HUDEP-2 (cell line): ENCODE data around the gene RASSF8.

Experiments
- DNase-seq, 76 experiments: peaks; one replicate each; lab custom pipeline; 2025; ENCODE audit not compliant: unreplicated experiment in 76 of 76; lab: John Stamatoyannopoulos, UW

Gene RASSF8

DNA sequence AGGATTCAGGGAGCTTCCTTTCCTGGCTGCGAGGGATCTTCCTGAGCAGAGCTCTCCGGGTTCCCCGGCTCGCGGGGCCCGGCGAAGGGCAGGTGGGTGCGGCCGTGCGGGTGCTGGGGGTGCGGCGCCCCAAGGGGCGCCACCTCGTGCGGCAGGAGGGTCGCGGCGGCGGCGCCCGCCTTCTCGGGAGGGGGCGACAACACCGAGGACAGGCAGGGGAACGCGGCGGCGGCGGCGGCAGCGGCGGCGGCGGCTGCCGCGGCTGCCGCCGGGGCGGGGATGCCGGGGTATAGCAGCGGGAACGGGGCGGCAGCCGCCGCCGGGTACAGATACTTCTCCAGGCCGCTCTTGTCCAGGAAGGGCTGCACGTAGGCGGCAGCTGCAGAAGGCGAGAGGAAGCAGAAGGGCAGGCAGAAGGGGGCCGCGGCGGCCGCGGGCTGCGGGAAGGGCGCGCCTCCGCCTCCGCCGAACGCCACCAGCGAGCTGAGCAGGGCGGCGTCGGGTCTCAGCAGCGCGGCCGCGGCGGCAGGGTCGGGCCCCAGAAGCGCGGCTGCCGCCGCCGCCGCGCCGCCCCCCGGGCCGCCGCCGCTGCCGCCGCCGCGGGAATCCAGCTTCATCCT lies 163.7 kb downstream of the RASSF8 start:
- DNase-seq = peak in 4 of 76 experiments; percentile 5 to 14 (median 10)

GRCh38 chr12:26122681-26123481 lies 164.4 kb downstream of the RASSF8 start:
- DNase-seq = peak in 2 of 76 experiments; percentile 4

DNA sequence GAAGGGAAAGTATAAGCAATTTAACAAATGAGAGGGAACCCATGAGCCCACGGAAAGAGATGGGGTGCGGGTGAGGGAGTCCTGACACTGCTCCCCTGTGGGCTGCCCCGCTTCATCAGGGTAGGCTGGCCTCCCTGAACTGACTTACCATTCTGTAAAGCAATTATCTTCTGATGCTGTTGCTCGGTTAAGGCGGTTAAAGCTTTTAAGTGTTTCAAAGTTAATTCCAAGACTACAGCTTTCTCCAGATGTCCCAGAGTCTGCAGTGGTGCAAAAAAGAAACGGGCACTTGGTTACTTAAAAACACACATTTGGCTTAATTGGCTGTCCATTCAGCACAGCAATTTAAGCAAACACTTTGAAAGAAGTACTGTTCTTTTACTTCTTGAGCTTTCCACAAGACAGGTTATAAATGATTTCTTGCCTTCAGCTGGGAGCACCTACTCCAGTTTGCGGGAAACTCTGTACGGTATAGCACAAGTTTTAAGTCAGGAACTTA lies 165.0 kb downstream of the RASSF8 start:
- DNase-seq = no peak

GRCh38 chr12:26124446-26125399 lies 166.2 kb downstream of the RASSF8 start, which contains the start of gene BHLHE41:
Gene BHLHE41 (minus strand): TSS chr12:26125037. CDS start chr12:26124779, 258 bp downstream.
- DNase-seq = no peak

DNA sequence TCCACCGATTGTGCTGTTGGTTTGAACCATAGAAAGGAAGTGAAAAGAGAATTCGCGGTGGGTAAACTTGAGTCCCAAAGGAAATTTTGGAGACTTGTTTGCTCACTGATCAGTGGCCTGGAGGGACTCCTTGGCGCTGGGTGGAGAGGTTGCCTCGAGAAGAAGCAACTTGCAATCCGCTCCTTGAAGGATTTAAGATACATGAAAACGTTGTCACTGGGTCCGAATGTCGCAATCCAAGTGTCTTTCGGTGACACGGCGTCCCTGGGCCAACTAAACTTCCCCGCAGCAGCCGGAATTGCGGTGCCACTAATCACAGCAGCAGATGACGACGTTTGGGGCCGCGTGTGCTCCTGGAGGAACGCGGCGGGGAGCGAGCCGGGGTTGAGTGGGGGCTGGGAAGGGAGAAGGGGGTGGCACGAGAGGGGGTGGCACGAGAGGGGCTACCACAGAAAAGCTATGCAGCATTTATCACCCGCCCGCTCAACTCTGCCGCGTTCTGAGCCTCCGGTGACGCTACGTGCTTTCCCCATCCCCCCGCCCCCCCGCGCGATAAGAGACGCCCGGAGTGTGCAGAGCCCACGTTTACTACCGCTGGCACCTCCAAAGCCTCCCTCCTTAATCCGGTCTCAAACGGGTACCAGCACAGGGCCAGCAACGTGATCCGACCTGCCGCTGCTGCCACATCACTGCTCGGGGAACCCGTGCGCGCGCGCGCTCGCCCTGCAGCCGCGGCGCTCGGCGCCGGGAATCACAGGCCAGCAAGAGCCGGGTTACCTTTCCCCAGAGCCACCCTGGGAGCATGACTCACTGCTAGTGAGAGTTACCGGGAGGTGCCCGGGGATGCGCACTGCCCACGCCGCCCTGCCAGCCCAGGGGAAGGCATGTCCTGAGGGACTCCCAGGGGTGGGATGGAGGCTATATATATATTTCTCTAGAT lies 167.2 kb downstream of the RASSF8 start:
- DNase-seq = peak in 3 of 76 experiments; percentile 4 to 18 (median 8)

DNA sequence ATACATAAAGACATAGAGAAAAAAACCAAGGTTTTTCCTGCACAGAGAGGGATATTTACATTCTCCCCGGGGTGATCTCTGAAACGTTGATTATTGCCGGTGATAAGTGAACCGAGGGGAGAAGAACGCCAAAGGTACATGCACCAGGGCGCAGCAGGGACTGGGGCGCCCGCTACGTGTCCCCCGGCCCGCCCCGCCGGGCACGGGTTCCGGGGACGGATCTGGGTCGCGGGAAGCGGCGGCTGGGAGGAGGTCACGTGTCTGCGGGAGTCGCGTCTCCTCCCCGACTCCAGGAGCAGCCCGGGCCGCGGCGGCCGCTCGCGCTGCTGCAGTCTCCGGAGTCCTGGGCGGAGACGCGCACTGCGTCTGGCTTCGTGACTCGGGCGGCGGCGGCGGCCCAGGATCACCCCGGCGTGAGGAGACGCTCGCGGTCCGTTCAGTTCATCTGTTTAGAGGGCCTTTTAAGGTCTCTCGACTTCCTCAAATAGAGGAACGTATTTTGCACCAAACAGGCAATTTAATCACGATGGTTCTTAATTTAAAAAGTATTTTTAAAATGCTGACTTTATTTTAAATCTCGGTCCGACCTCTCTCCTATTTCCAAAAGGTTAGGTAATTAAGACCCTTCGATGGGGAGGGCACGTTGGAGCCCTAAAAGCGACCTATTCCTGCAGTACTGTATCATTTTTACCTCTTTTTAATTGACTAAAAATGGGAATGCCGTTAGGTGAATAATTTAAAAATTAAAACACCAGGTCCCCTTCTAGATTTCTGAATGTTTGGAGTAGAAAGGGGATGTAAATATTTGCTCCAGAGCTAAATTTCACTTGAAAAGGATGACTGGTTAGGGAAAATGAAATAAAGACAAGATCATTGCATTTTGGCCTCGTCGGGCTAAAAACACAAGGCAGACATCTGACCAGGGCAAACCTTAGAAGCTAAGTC lies 168.1 kb downstream of the RASSF8 start:
- DNase-seq = peak in 22 of 76 experiments; percentile 6 to 37 (median 15)

- no peak for DNase-seq
Measured at GRCh38 chr12:26127404-26127803, 168.9 kb downstream of the RASSF8 start.

DNA sequence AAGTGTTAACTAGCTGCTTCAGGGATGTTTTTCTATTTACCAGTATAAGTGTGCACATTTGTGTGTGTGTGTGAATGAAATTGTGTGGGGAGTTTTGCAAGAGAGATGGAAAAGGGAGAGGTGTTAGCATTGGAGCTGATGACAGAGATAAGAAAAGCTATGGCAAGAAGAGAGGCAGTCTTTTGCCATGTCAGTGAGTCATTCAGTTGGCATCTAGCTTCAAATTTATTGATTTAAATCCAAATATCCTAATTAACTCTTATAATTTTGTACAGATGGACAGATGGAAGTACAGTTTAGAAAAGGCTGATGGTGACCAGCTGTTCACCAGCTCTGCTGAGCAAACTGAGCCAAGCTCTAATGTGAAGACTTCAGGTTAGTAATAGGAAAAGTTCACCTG lies 169.7 kb downstream of the RASSF8 start:
- no peak for DNase-seq
